CD14-positive monocyte (primary cell): ENCODE data around the gene XPR1. TPM values are rescaled to one million over a fixed set of nuclear protein-coding genes. Genes with fewer than 3 reads are reported as not detected.

Experiments
- DNase-seq, 3 donors: peaks; one replicate each; pipeline ENCODE4 v3.0.0-alpha.2; 2011 to 2022
- H2AFZ ChIP-seq: 2 replicates; pipeline ENCODE4 v1.6.0; 2012; ENCODE audit warnings: mild to moderate bottlenecking, low read depth, low read length, inconsistent platforms; ENCODE audit not compliant: insufficient read depth, poor library complexity, severe bottlenecking
- H3K27ac ChIP-seq, 2 donors: 1 replicate in 1 of 2; 2 replicates in 1 of 2; pipeline ENCODE4 v1.5.1; 2012 to 2013; ENCODE audit warnings: low read length in 2 of 2, control low read depth in 1 of 2, inconsistent platforms in 1 of 2, low read depth in 1 of 2, mild to moderate bottlenecking in 1 of 2
- H3K27me3 ChIP-seq, 2 donors: one replicate each; pipeline versions ENCODE4 v1.6.0 to v1.6.1; 2011 to 2013; ENCODE audit warnings: low read length in 2 of 2; ENCODE audit not compliant: control insufficient read depth in 2 of 2, insufficient read depth in 2 of 2
- H3K36me3 ChIP-seq, 2 donors: replicated peaks in 1 of 2; 1 replicate in 1 of 2; 2 replicates in 1 of 2; pipeline versions ENCODE4 v1.5.1 to v1.6.1; 2012 to 2013; ENCODE audit warnings: low read length in 2 of 2, control low read depth in 1 of 2, inconsistent platforms in 1 of 2, mild to moderate bottlenecking in 1 of 2; ENCODE audit not compliant: insufficient read depth in 2 of 2, control insufficient read depth in 1 of 2
- H3K4me1 ChIP-seq, 2 donors: 1 replicate in 1 of 2; 2 replicates in 1 of 2; pipeline versions ENCODE4 v1.5.1 to v1.6.1; 2012 to 2013; ENCODE audit warnings: low read length in 2 of 2, control low read depth in 1 of 2, inconsistent platforms in 1 of 2, mild to moderate bottlenecking in 1 of 2, moderate library complexity in 1 of 2; ENCODE audit not compliant: insufficient read depth in 2 of 2, control insufficient read depth in 1 of 2
- H3K4me2 ChIP-seq: replicated peaks from 2 replicates; pipeline ENCODE3; 2012; ENCODE audit warnings: low read length, moderate library complexity, mild to moderate bottlenecking; ENCODE audit not compliant: poor library complexity, severe bottlenecking; ENCODE audit errors: extremely low read depth
- H3K4me3 ChIP-seq, 3 experiments: fragments of 200-600 bp in 1 of 3; sonication (generic) in 1 of 3; replicated peaks in 1 of 3; 1 replicate in 2 of 3; 2 replicates in 1 of 3; pipeline ENCODE4 v1.5.1; 2011 to 2013; ENCODE audit warnings: low read length in 3 of 3, mild to moderate bottlenecking in 3 of 3, control low read depth in 2 of 3, low read depth in 2 of 3, inconsistent platforms in 1 of 3, moderate library complexity in 1 of 3
- H3K79me2 ChIP-seq: 2 replicates; pipeline ENCODE4 v1.6.0; 2012; ENCODE audit warnings: mild to moderate bottlenecking, control low read depth, inconsistent platforms, low read length, moderate library complexity; ENCODE audit not compliant: insufficient read depth
- H3K9ac ChIP-seq: 2 replicates; pipeline ENCODE4 v1.6.0; 2017; ENCODE audit warnings: low read length, mild to moderate bottlenecking; ENCODE audit not compliant: insufficient read depth, poor library complexity, severe bottlenecking
- H3K9me3 ChIP-seq, 2 donors: replicated peaks in 1 of 2; 1 replicate in 1 of 2; 2 replicates in 1 of 2; pipeline versions ENCODE4 v1.5.1 to v1.6.1; 2012 to 2013; ENCODE audit warnings: low read length in 2 of 2, control low read depth in 1 of 2; ENCODE audit not compliant: control insufficient read depth in 1 of 2, insufficient read depth in 1 of 2
- H4K20me1 ChIP-seq: 2 replicates; pipeline ENCODE4 v1.6.0; 2012; ENCODE audit warnings: mild to moderate bottlenecking, low read length, control low read depth, moderate library complexity; ENCODE audit not compliant: insufficient read depth
- H3K27ac Mint-ChIP-seq, 7 donors: one replicate each; pipeline ENCODE4 v1.8.0; 2020; ENCODE audit warnings: mild to moderate bottlenecking in 7 of 7, mixed read lengths in 7 of 7, moderate library complexity in 6 of 7, inconsistent platforms in 2 of 7
- H3K27me3 Mint-ChIP-seq, 3 donors: one replicate each; pipeline ENCODE4 v1.8.0; 2021 to 2022; ENCODE audit warnings: low read depth in 3 of 3, mild to moderate bottlenecking in 3 of 3, mixed read lengths in 3 of 3, moderate library complexity in 3 of 3, inconsistent platforms in 1 of 3
- H3K36me3 Mint-ChIP-seq, 2 donors: one replicate each; pipeline ENCODE4 v1.8.0; 2020; ENCODE audit warnings: mixed read lengths in 2 of 2, inconsistent platforms in 1 of 2, mild to moderate bottlenecking in 1 of 2
- H3K4me1 Mint-ChIP-seq: one replicate; pipeline ENCODE4 v1.8.0; 2020; ENCODE audit warnings: mild to moderate bottlenecking, mixed read lengths
- H3K4me3 Mint-ChIP-seq, 2 donors: one replicate each; pipeline ENCODE4 v1.8.0; 2020; ENCODE audit warnings: mild to moderate bottlenecking in 2 of 2, mixed read lengths in 2 of 2, moderate library complexity in 1 of 2
- H3K9me3 Mint-ChIP-seq, 7 donors: one replicate each; pipeline ENCODE4 v1.8.0; 2020 to 2022; ENCODE audit warnings: mixed read lengths in 7 of 7, mild to moderate bottlenecking in 6 of 7, moderate library complexity in 6 of 7, inconsistent platforms in 2 of 7
- CTCF ChIP-seq: fragments of 200-600 bp; IDR thresholded peaks from one replicate; pipeline ENCODE4 v1.8.0; 2022; ENCODE audit warnings: antibody characterized with exemption, mild to moderate bottlenecking
- WGBS: methylation state at CpG from one replicate; pipeline ENCODE4 v1.1.5; 2013; ENCODE audit warnings: missing lambda C conversion rate; ENCODE audit not compliant: insufficient coverage; 5-methylcytosine and 5-hydroxymethylcytosine counted together
- intact Hi-C, 2 donors: fragments of 100-400 bp; cut with micrococcal nuclease; formaldehyde crosslinking; loops; one replicate each; pipeline versions ENCODE4 v1.15.0 to v1.15.1; 2023
- polyA plus RNA-seq, 3 donors: library from polyadenylated mRNA; depleted of rRNA in 1 of 3; unstranded in 2 of 3; stranded (reverse) in 1 of 3; fragments of 300-500 nt in 2 of 3; fragments of >200 nt in 1 of 3; fragmentation: Illumina TruSeq in 2 of 3; gene quantifications; 1 replicate in 2 of 3; 2 replicates in 1 of 3; pipeline ENCODE4 v1.2.3, GENCODE V29; 2012 to 2021

XPR1 gene
- polyA plus RNA-seq, 3 donors, result 4.7 to 12.5 (median 8.7) TPM

GRCh38 chr1:180925471-180926051 is 293.7 kb downstream of the XPR1 start:
- no peak overlapping the region for H3K4me3 Mint-ChIP-seq
- H3K27ac Mint-ChIP-seq, result no peak overlapping the region
- TF ChIP-seq CTCF, result no peak
- no peak overlapping the region for H3K4me3 ChIP-seq
- no peaks in the 10 kb centered on the region for H3K79me2 ChIP-seq
- H2AFZ ChIP-seq, result no peak overlapping the region
- H3K27me3 ChIP-seq, result no peaks in the 10 kb centered on the region
- H3K36me3 Mint-ChIP-seq, result no peaks in the 10 kb centered on the region
- H3K36me3 ChIP-seq, result no peaks in the 10 kb centered on the region
- H3K9me3 ChIP-seq, result no peaks in the 10 kb centered on the region
- no peak overlapping the region for H3K4me2 ChIP-seq
- no peaks in the 10 kb centered on the region for H4K20me1 ChIP-seq
- DNase-seq, result no peak
- WGBS, result 68% methylated on average over 2 of the region's 7 CpGs
- intact Hi-C loops, result no loop called here
- no peaks in the 10 kb centered on the region for H3K9me3 Mint-ChIP-seq
- H3K9ac ChIP-seq, result no peak overlapping the region
- peaks cover 0 to 6% (median 5%) of the 10 kb centered on the region in 3 donors for H3K27me3 Mint-ChIP-seq
- peaks cover 10% of the 10 kb centered on the region for H3K4me1 Mint-ChIP-seq
- peaks cover 0 to 8% of the 10 kb centered on the region in 2 donors for H3K4me1 ChIP-seq
- no peak overlapping the region for H3K27ac ChIP-seq

- no peak overlapping the region for H3K4me2 ChIP-seq
- Mint-ChIP-seq H3K27me3 (peaks cover 0 to 6% (median 5%) of the 10 kb centered on the region in 3 donors), H3K4me1 (peaks cover 10% of the 10 kb centered on the region), H3K27ac (no peak overlapping the region), H3K4me3 (peak overlapping the region in 1 of 2 donors; percentile 58), H3K36me3 (no peaks in the 10 kb centered on the region), H3K9me3 (no peaks in the 10 kb centered on the region)
- TF ChIP-seq CTCF, result no peak
- no peaks in the 10 kb centered on the region for H3K36me3 ChIP-seq
- H3K27ac ChIP-seq, result no peak overlapping the region
- no peaks in the 10 kb centered on the region for H3K79me2 ChIP-seq
- H3K9me3 ChIP-seq, result no peaks in the 10 kb centered on the region
- H3K27me3 ChIP-seq, result no peaks in the 10 kb centered on the region
- H3K4me3 ChIP-seq, result no peak overlapping the region
- peak overlapping the region; percentile 32 for H3K9ac ChIP-seq
- H4K20me1 ChIP-seq, result no peaks in the 10 kb centered on the region
- DNase-seq, result no peak
- no peak overlapping the region for H2AFZ ChIP-seq
- peaks cover 0 to 8% of the 10 kb centered on the region in 2 donors for H3K4me1 ChIP-seq
- intact Hi-C loops, result no loop called here
- WGBS, result 8% methylated on average over 8 of the region's 14 CpGs
Observed at GRCh38 chr1:180926164-180926981, 294.6 kb downstream of the XPR1 start.
